ENCODE measurements around the gene MEAK7.

Gene MEAK7

DNA sequence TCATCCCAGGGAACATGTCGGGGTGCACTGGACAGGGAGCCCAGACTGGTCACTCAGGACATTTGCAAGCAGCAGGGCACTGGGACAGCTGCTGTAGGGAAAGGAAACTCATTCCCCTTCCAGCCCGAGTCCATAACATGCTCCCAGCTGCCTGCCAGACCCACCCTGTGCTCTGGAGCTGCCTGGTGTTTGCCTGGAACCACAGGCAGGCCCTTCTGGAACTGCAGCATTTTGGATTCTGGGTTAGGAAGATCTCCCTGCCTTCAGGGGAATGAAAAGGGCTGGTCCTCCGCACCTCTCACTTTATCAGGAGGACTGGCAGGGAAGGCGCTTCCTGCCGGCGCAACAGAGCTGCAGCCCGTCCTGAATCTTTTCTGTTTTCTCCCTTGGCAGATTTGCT lies 41.2 kb downstream of the MEAK7 start:
- no peak for DNase-seq

DNA sequence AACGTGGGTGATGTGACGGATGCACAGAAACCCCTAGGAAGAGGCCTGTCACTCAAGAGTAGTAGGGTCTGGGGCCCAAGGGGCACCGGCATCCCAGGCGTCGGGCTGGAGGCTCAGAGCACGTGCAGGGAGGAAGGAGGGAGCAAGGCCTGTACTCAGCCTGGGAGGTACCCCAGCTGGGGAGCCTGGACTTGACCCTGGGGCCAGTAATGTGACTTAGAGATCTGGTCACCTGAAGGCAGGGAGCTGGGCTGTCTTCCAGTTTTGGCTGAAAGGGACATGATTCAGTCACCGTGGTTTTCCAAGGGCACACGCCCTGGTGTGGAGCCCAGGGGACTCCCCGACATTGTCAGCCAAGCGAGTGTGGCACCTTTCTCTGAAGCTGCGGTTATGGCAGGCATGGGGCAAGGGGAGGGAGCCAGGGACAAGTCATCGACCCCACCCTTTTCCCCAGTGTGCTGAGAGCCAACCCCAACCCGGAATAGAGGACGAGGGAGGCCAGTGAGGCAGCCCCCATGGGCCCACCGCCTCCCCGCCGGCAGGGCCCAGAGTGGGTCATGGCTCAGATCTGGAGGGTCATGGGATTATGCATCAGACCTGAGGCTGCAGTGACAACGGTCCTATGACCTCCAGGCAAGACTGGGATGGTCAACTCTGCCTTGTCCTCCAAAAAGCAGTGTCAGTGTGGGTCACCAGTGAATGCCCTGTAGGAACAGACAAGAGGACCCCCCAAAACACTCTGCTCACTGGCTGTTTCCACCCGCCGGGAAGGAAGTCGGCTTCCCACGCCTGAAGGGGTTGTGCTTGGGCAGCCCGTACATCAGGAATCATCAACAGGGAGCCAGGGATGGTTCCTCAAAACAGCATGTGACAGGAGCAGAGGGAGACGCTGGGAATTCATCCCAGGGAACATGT lies 41.9 kb downstream of the MEAK7 start:
- DNase-seq: no peak

DNA sequence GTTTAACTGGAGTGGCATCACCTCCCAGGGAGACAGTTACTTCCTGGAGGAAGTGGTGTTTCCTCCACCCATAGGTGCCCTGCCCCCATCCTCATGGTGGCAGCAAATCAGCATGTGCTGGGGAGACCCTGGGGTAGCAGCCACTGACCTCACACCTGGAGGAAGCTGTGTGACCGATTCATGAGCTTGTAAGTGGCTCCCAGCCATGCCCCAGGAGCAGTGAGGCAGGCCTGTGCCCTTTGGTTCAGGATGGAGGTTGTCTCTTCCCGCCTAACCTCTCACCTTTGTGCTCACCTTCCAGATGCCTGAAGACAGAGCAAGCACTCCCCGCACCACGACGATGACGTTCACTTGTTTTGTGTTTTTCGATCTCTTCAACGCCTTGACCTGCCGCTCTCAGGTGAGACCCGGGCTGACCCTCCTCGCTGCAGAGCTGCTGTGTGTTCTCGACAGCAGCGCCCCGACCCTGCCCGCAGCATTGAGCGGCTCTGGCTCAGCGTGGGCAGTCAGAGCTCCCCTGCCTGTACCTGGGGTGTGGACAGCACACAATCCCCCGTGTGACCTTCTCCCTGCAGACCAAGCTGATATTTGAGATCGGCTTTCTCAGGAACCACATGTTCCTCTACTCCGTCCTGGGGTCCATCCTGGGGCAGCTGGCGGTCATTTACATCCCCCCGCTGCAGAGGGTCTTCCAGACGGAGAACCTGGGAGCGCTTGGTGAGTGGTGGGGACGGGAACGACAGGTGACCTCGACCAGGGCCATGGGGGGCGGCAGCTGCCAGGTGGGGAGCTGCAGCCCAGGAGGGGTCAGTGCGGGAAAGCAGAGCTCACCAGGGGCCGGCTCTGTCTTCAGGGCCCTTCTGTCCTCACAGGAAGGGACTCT lies 42.8 kb downstream of the MEAK7 start:
- no peak for DNase-seq

DNA sequence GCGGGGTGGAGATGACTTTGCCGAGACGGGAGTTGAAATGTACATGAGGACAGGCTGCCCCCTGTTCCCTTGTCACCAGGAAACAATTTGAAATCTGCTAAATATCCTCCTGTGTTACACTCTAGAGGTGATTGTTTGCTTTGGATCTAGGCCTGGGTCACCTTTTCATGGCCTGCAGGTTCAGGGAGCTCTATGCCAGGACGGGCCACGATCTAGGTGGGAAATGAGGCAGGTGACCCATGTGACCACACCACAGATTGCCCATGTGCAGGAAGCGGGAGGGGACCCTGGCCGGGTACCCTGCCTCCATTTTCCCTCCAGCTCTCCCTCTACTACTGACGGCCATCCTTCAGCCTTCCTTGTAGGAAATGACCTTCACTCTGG lies 43.4 kb downstream of the MEAK7 start:
- no peak for DNase-seq

DNA sequence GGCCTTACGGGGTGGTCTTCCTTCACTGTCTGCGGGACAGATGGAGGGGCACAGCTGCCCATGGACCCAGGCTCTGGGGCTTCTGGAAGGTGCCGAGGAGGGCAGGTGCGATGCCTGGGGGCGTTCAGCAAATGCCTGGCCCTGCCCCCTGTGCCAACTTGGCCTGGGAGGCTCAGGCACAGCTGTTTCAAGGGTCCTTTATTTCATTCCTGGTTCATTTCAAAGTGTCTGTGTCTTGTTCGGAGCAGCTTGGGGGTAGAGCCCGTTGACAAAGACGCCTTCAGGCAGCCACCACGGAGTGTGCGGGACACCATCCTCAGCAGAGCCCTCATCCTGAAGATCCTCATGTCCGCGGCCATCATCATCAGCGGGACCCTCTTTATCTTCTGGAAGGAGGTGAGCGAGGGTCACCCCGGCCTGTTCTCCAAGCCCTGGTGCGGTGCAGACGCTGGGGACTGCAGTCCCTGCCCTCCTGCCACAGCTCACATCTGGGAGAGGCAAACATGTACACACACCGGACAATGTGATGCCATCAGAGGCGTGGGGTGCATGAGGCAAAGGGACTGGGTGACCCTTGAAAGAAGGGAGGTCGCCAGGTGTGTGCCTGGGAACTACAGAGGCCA lies 43.9 kb downstream of the MEAK7 start:
- DNase-seq: no peak

DNA sequence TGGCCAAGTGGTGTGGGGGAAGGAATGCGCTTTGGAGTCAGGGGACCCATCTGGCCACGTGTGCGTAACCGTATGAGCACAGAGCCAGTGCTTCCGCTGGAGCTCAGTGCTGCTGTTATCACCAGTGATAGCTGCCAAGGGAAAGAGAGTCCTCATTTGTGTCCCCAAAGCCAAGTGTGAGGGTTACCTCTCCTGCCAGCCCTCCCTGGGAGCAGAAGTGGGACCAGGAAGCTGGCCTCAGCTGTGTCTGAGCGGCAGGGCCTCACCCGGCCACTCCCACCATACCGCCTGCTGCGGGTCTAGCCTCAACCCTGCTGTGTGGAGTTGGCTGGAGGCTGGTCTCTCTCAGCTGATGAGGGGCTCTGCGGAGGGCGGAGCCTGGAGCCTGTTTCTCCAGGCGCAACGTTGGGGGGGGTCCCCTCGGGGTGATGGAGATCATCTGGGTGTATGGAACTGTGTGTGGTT lies 44.5 kb downstream of the MEAK7 start:
- DNase-seq: no peak

DNA sequence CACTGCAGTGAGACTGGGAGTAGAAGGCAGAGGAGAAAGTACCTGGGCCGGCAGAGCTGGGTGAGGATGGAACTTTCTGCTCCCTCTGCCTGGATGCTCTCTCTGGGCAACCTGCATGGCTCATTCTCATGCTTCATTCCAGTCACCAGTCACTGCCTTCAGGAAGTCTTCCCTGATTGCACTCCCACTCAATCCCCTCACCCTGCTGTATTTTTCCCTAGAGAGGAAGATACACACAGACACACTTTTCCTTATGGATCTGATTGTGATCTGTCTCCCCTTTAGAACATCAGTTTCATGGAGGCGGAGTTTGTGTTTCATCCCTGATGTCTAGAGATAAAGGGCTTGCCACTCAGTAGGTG lies 44.9 kb downstream of the MEAK7 start:
- DNase-seq: no peak

DNA sequence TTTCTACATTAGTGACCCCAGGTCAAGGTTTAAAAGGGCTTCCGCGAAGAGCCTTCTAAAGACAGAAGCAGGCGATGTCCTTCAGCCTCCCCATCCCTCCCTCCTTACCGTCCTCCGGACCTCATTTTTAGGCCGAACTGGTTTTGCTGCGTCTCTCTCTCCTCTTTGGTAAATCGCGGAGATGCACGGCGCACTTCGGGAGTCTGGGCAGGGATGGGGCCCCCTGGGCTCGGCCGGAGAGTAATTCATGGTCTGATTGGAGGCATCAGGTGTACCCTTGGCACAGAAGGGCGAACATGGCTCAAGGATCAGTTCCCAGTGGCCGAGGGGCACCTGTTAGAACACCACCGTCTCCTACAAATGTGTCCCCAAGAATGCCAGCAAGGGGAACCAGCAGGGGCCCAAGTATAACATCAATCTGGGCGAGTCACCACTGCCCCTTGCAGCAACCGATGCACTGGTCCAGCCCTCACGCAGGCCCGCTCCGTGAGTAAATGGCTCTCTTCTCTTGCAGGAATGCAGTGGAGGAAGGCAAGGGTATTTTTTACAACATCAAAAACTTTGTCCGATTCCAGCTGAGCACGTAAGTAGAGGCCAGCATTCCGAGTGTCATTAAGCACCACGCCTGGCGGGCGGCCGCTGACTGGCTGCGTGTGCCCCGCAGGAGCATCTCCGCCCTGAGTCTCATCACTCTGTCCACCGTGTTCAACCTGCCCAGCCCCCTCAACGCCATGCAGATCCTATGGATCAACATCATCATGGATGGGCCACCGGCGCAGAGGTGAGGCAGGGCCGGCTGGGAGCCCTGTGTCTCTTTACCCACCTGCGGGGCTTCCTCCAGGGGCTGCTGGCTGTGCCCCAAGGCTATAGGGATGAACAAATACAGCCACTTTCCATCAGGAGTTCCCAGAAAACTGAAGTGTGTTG lies 45.6 kb downstream of the MEAK7 start:
- no peak for DNase-seq

DNA sequence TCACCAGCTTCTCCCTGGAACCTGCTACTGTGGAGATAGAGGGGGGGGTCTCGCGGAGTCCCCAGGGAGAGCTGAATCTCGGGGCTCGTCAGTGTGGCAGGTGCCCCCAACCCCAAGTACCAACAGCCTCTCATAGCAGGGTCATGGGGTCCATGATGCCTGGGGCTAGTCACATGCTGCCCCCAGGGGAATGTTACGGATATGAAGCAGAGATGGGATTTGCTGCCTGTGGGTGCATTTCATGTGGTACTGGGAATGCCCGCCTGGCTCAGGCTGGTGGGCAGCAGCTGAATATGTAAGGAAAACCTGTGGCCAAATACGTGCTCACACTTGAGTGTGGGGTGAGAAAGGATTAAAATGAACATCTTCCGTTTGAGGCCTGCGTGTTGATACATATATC lies 49.4 kb downstream of the MEAK7 start:
- no peak for DNase-seq

All from NCI-H1417 treated with DMSO at 0.1 percent for 48 hours (cell line).